OCI-LY1 (cell line): ENCODE results near the gene COL4A4.

Experiments used
- H2AFZ ChIP-seq: fragments of 200-600 bp; sonication (generic), shearing (Covaris generic); 2 replicates; pipeline ENCODE4 v1.6.0; 2014; ENCODE audit warnings: antibody characterized with exemption, mild to moderate bottlenecking, low read length
- H3F3A ChIP-seq: fragments of 200-600 bp; sonication (generic), shearing (Covaris generic); 2 replicates; pipeline ENCODE4 v1.6.0; 2014; ENCODE audit warnings: mild to moderate bottlenecking, antibody characterized with exemption, low read length, moderate library complexity; ENCODE audit not compliant: insufficient read depth
- H3K27ac ChIP-seq: fragments of 200-600 bp; sonication (generic); 2 replicates; pipeline ENCODE4 v1.5.1; 2014; ENCODE audit warnings: low read length, mixed run types, mild to moderate bottlenecking, low read depth; ENCODE audit not compliant: poor library complexity, severe bottlenecking
- H3K27me3 ChIP-seq: fragments of 200-600 bp; sonication (generic); 2 replicates; pipeline ENCODE4 v1.6.0; 2014; ENCODE audit warnings: antibody characterized with exemption, mild to moderate bottlenecking, low read length, moderate library complexity; ENCODE audit not compliant: insufficient read depth
- H3K36me3 ChIP-seq: fragments of 200-600 bp; sonication (generic); 2 replicates; pipeline ENCODE4 v1.6.1; 2014; ENCODE audit warnings: mild to moderate bottlenecking, antibody characterized with exemption, low read length, moderate library complexity, mixed read lengths; ENCODE audit not compliant: insufficient read depth
- H3K4me1 ChIP-seq: fragments of 200-600 bp; sonication (generic); 2 replicates; pipeline ENCODE4 v1.5.1; 2014; ENCODE audit warnings: mild to moderate bottlenecking, low read length, moderate library complexity; ENCODE audit not compliant: insufficient read depth, severe bottlenecking
- H3K4me2 ChIP-seq: fragments of 200-600 bp; sonication (generic), shearing (Covaris generic); 2 replicates; pipeline ENCODE4 v1.6.1; 2014; ENCODE audit warnings: low read length
- H3K4me3 ChIP-seq: fragments of 200-600 bp; sonication (generic); 2 replicates; pipeline ENCODE4 v1.5.1; 2014; ENCODE audit warnings: low read length, low read depth, mild to moderate bottlenecking, mixed read lengths; ENCODE audit not compliant: poor library complexity, severe bottlenecking
- H3K79me2 ChIP-seq: fragments of 200-600 bp; shearing (Covaris generic); 2 replicates; pipeline ENCODE4 v1.6.1; 2016; ENCODE audit warnings: mixed run types, low read length, mixed read lengths; ENCODE audit not compliant: insufficient read depth
- H3K9ac ChIP-seq: fragments of 200-600 bp; sonication (generic), shearing (Covaris generic); 2 replicates; pipeline ENCODE4 v1.6.1; 2014; ENCODE audit warnings: mild to moderate bottlenecking, low read length, mixed read lengths
- H3K9me2 ChIP-seq: fragments of 200-600 bp; sonication (generic), shearing (Covaris generic); 2 replicates; pipeline ENCODE4 v1.6.1; 2014; ENCODE audit warnings: low read depth, mild to moderate bottlenecking, low read length, mixed read lengths
- H3K9me3 ChIP-seq: fragments of 200-600 bp; shearing (Covaris generic); 2 replicates; pipeline ENCODE4 v1.6.1; 2014; ENCODE audit warnings: low read length, mixed read lengths
- H4K20me1 ChIP-seq: fragments of 200-600 bp; sonication (generic), shearing (Covaris generic); 2 replicates; pipeline ENCODE4 v1.6.0; 2016; ENCODE audit warnings: mild to moderate bottlenecking, low read length; ENCODE audit not compliant: insufficient read depth
- EZH2 ChIP-seq: fragments of 200-600 bp; sonication (generic), shearing (Covaris generic); IDR thresholded peaks from 2 replicates; pipeline ENCODE4 v1.8.0; 2017; ENCODE audit warnings: borderline replicate concordance, mixed run types, mild to moderate bottlenecking, antibody characterized with exemption, low read length, moderate library complexity, mixed read lengths
- TF ChIP-seq, protein P1 (sequence below): fragments of 200-600 bp; sonication (generic), shearing (Covaris generic); IDR thresholded peaks from 2 replicates; pipeline ENCODE4 v1.5.1; 2017; ENCODE audit warnings: mild to moderate bottlenecking, antibody characterized with exemption, low read length, moderate library complexity, mixed read lengths

The COL4A4 gene

DNA sequence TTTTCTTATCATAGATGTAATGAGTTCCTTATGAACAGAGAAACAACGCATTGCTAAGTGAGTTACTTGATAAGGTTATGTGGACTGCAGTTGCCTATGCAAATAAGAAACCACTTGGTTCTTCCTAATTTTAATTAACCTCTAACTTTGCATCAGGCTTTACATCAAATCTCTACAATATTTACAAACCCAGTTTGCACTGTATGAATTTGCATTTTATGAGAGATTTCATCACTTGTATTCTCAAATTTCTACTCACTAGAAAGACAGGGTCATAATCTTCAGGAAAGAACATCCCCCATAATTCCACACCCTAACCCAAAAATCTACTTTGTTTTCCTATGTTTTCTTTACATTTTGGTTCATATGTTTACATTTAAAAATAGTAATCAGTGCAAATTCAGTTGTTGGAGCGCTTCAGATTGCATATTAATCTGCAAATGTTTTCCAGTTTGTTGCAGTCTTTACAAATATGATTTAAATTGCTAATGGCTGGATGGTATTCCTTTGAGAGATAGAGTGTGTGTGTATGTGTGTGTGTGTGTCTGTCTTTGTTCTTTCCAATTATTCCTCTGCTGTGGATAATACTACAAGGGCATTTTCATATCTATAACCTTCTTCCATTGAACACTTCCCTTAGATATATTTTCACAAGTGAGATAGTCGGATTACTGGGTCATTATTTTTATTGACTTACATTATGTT lies 106.1 kb downstream of the COL4A4 start:
- Histone ChIP-seq H2AFZ (no peak overlapping the region), H4K20me1 (no peaks in the 10 kb centered on the region), H3K79me2 (no peaks in the 10 kb centered on the region), H3K36me3 (peaks cover 36% of the 10 kb centered on the region; the same call in 1 of the 2 replicates), H3K4me2 (no peak overlapping the region), H3K9me3 (no peaks in the 10 kb centered on the region), H3K9ac (no peak overlapping the region), H3K27ac (no peak overlapping the region), H3K4me3 (no peak overlapping the region), H3K9me2 (no peaks in the 10 kb centered on the region), H3K27me3 (no peaks in the 10 kb centered on the region), H3F3A (no peaks in the 10 kb centered on the region), H3K4me1 (no peaks in the 10 kb centered on the region)
- TF ChIP-seq EZH2: no peak
- TF ChIP-seq, protein P1, sequence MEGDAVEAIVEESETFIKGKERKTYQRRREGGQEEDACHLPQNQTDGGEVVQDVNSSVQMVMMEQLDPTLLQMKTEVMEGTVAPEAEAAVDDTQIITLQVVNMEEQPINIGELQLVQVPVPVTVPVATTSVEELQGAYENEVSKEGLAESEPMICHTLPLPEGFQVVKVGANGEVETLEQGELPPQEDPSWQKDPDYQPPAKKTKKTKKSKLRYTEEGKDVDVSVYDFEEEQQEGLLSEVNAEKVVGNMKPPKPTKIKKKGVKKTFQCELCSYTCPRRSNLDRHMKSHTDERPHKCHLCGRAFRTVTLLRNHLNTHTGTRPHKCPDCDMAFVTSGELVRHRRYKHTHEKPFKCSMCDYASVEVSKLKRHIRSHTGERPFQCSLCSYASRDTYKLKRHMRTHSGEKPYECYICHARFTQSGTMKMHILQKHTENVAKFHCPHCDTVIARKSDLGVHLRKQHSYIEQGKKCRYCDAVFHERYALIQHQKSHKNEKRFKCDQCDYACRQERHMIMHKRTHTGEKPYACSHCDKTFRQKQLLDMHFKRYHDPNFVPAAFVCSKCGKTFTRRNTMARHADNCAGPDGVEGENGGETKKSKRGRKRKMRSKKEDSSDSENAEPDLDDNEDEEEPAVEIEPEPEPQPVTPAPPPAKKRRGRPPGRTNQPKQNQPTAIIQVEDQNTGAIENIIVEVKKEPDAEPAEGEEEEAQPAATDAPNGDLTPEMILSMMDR: no peak

DNA sequence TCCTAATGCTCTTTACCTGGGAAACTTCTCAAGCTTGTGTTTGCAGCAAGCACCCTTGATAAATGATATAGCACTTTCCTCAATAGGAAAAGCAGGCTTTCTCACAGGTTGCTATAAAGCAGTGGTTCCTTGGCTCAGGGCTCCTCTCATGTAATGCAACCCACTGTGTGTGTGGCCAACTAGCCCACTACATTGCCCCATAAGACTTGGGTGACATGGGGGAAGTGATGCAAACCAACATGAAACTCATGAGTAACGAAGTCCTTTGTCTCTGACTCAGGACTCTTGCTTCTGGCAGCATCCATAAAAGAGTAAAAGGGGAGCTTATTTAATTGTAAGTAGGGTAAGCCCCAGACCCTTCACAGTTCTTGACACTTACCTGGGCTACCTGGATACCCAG lies 106.9 kb downstream of the COL4A4 start:
- H3K27ac ChIP-seq: no peak overlapping the region
- H3K79me2 ChIP-seq: no peaks in the 10 kb centered on the region
- H3K27me3 ChIP-seq: no peaks in the 10 kb centered on the region

DNA sequence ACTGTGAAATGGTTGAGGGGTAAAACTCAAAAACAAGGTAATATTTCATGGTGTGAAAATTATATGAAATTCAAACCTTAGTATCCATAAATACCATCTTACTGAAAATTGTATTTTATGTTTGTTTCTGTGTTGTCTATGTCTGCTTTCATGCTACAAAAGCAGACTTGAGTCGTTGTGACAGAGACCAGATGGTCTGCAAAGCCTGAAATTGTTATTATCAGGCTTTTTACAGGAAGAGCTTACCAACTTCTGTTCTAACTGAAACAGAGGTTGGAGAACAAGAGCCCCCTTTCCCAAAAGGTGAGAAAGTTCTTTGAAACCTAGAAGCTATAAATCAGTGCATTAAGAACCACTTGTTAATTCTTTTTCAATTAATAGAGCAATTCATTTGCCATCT lies 110.0 kb downstream of the COL4A4 start:
- H3K4me2 ChIP-seq: no peak overlapping the region
- H2AFZ ChIP-seq: no peak overlapping the region
- no peak overlapping the region for H3K27ac ChIP-seq
- no peaks in the 10 kb centered on the region for H3K9me3 ChIP-seq
- TF ChIP-seq, protein P1: no peak
- TF ChIP-seq EZH2: no peak
- H3K9me2 ChIP-seq: no peaks in the 10 kb centered on the region
- H3K4me1 ChIP-seq: no peaks in the 10 kb centered on the region
- H3K4me3 ChIP-seq: no peak overlapping the region
- no peak overlapping the region for H3K9ac ChIP-seq
- no peaks in the 10 kb centered on the region for H3F3A ChIP-seq
- H3K36me3 ChIP-seq: peaks cover 49% of the 10 kb centered on the region; the same call in 1 of the 2 replicates
- no peaks in the 10 kb centered on the region for H3K27me3 ChIP-seq
- no peaks in the 10 kb centered on the region for H3K79me2 ChIP-seq
- no peaks in the 10 kb centered on the region for H4K20me1 ChIP-seq

More for the DNA sequence above, 106.9 kb downstream of the COL4A4 start:
- TF ChIP-seq, protein P1: no peak
- TF ChIP-seq EZH2: no peak
- no peaks in the 10 kb centered on the region for H3K4me1 ChIP-seq
- H3K4me3 ChIP-seq: no peak overlapping the region
- no peak overlapping the region for H3K4me2 ChIP-seq
- H3K9ac ChIP-seq: no peak overlapping the region
- peaks cover 36% of the 10 kb centered on the region; the same call in 1 of the 2 replicates for H3K36me3 ChIP-seq
- H3K9me2 ChIP-seq: no peaks in the 10 kb centered on the region
- H4K20me1 ChIP-seq: no peaks in the 10 kb centered on the region
- no peaks in the 10 kb centered on the region for H3F3A ChIP-seq
- no peak overlapping the region for H2AFZ ChIP-seq
- H3K9me3 ChIP-seq: no peaks in the 10 kb centered on the region
